Adrenal gland (tissue), 12 donors: ENCODE measurements around the gene FANCI. TPM values are rescaled to one million over a fixed set of nuclear protein-coding genes. Genes with fewer than 3 reads are reported as not detected.

Experiments
- DNase-seq, 7 donors: peaks; one replicate each; pipeline ENCODE4 v3.0.0-alpha.2; 2019 to 2020
- H3K27ac ChIP-seq, 5 donors: fragments of 200-600 bp; sonication (generic) in 4 of 5; 1 replicate in 3 of 5; 2 replicates in 2 of 5; pipeline versions ENCODE4 v1.5.1 to v1.8.0; 2016 to 2020; ENCODE audit warnings: mild to moderate bottlenecking in 1 of 5
- H3K27me3 ChIP-seq: fragments of 200-600 bp; 2 replicates; pipeline ENCODE4 v1.8.0; 2021
- H3K36me3 ChIP-seq, 2 donors: fragments of 200-600 bp; replicated peaks in 1 of 2; 1 replicate in 1 of 2; 2 replicates in 1 of 2; pipeline versions ENCODE4 v1.5.1 to v1.8.0; 2018 to 2022
- H3K4me1 ChIP-seq, 2 donors: fragments of 200-600 bp; replicated peaks in 1 of 2; 1 replicate in 1 of 2; 2 replicates in 1 of 2; pipeline versions ENCODE4 v1.5.1 to v1.8.0; 2018 to 2021
- H3K4me3 ChIP-seq, 4 donors: fragments of 200-600 bp; sonication (generic) in 3 of 4; one replicate each; pipeline ENCODE4 v1.5.1; 2016 to 2018
- H3K9me3 ChIP-seq, 3 donors: fragments of 200-600 bp; sonication (generic) in 1 of 3; replicated peaks in 1 of 3; 1 replicate in 2 of 3; 2 replicates in 1 of 3; pipeline versions ENCODE4 v1.5.1 to v1.8.0; 2016 to 2021
- POLR2A ChIP-seq, 2 donors: fragments of 450-650 bp; IDR thresholded peaks; one replicate each; pipeline ENCODE4 v1.6.1; 2017; ENCODE audit warnings: antibody characterized with exemption in 2 of 2, mild to moderate bottlenecking in 2 of 2, moderate library complexity in 1 of 2
- WGBS, 4 donors: extraction: QIAGEN DNeasy Blood & Tissue Kit in 2 of 4; methylation state at CpG; one replicate each; pipeline versions ENCODE4 v1.1.5 to v1.1.7; 2013 to 2017; 5-methylcytosine and 5-hydroxymethylcytosine counted together
- intact Hi-C, 2 donors: fragments of 100-400 bp; cut with DNase I; formaldehyde crosslinking; loops; one replicate each; pipeline versions ENCODE4 v1.14.1 to v1.15.0; 2022 to 2023
- polyA plus RNA-seq, 3 donors: library from polyadenylated mRNA; stranded (reverse); fragments of 200-250 nt in 2 of 3; fragments of 350-450 nt in 1 of 3; fragmentation: Illumina TruSeq in 1 of 3; extraction: RNeasy Lipid Tissue Mini Kit (QIAGEN cat#74804) in 1 of 3; gene quantifications; one replicate each; pipeline ENCODE4 v1.2.3, GENCODE V29; 2013 to 2014
- total RNA-seq, 9 donors: library from RNA; depleted of rRNA in 4 of 9; stranded (reverse); fragments of >200 nt in 4 of 9; fragments of 120-200 nt in 1 of 9; fragmentation: NEBNext Ultra II Directional in 1 of 9; extraction: Animal tissue kit (Norgen Biotek cat#: 25700) in 1 of 9; gene quantifications; one replicate each; pipeline versions ENCODE4 v1.1.0 to v1.2.4, GENCODE V29; 2013 to 2023
- TF ChIP-seq, protein P1 (sequence below), 6 experiments: fragments of 450-650 bp in 4 of 6; fragments of 200-600 bp in 2 of 6; sonication (generic) in 1 of 6; IDR thresholded peaks; 1 replicate in 5 of 6; 2 replicates in 1 of 6; pipeline versions ENCODE4 v1.5.1 to v1.8.0; 2016 to 2021; ENCODE audit warnings: antibody characterized with exemption in 6 of 6, mild to moderate bottlenecking in 2 of 6, moderate library complexity in 1 of 6
- donor health status: healthy with polysubstance abuse.
- donor health status: Bipolar disorder and iron deficiency.
- donor health status: DM: yes; HTN: yes; CAD: no.
- donor health status: DM: no; HTN: no; CAD: no.
- donor health status: DM: no; HTN: no; CAD: no.
- donor health status: DM: yes; HTN: yes; CAD: no.

FANCI gene
- total and polyA plus RNA-seq, 12 donors: 1.5 to 23.5 (median 4.5) TPM

DNA sequence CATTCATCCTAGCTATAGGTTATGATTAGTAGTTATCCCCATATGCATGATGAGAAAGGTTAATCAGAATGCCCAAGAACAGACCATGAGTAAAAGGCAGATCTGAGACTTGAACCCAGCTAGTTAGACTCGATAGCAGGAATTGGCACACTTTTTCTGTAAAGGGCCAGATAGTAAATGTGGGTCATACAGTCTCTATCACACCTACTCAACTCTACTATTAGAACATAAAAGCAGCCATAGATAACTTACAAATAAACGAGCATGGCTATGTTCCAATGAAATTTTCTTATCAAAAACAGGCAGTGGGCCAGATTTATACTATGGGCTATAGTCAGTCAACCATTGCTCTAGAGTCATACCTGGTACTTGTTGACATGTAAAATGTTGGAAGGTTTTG is 66.2 kb downstream of the FANCI start:
- 77 to 82% (median 80%) methylated on average over 2 of the region's 2 CpGs for WGBS, 4 donors
- no peak overlapping the region for H3K4me3 ChIP-seq
- DNase-seq: no peak
- intact Hi-C loops: no loop called here
- peaks cover 0 to 7% of the 10 kb centered on the region in 2 donors for H3K4me1 ChIP-seq
- no peak for TF ChIP-seq POLR2A (IDR thresholded peaks at IDR 0.05)
- TF ChIP-seq, protein P1, sequence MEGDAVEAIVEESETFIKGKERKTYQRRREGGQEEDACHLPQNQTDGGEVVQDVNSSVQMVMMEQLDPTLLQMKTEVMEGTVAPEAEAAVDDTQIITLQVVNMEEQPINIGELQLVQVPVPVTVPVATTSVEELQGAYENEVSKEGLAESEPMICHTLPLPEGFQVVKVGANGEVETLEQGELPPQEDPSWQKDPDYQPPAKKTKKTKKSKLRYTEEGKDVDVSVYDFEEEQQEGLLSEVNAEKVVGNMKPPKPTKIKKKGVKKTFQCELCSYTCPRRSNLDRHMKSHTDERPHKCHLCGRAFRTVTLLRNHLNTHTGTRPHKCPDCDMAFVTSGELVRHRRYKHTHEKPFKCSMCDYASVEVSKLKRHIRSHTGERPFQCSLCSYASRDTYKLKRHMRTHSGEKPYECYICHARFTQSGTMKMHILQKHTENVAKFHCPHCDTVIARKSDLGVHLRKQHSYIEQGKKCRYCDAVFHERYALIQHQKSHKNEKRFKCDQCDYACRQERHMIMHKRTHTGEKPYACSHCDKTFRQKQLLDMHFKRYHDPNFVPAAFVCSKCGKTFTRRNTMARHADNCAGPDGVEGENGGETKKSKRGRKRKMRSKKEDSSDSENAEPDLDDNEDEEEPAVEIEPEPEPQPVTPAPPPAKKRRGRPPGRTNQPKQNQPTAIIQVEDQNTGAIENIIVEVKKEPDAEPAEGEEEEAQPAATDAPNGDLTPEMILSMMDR (IDR thresholded peaks at IDR 0.05): no peak
- H3K27me3 ChIP-seq: no peaks in the 10 kb centered on the region
- no peaks in the 10 kb centered on the region for H3K36me3 ChIP-seq
- H3K9me3 ChIP-seq: no peaks in the 10 kb centered on the region
- H3K27ac ChIP-seq: no peak overlapping the region

DNA sequence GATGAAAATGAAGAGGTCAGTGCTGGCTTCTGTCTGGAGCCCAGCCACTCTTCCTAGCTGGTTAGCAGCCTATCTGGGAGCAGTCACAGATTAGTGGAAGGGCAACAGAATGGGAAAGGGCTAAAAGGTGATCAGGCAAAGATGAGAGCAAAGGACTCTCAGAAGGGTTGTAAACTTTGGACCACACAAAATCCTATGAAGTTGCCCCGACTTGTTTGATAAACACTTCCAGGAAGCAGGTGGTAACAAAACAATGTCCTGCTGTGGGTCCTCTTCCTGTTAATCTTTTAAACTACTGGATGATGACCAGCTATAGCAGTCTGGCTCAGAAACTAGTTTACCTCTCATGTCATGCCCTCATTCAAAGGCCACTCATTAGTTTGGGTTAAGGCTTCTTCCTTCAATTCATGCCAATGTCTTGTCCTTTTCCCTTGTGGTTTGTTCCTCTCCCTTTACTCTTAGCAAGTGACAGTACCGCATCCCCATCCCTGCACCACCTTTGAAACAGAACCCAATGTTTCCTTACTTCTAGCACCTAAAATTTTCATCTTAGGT is 71.7 kb downstream of the FANCI start:
- WGBS, 4 donors: 82 to 97% (median 88%) methylated on average over 2 of the region's 2 CpGs
- Histone ChIP-seq H3K36me3 (peaks cover 0 to 54% of the 10 kb centered on the region in 2 donors), H3K27ac (no peak overlapping the region), H3K9me3 (no peaks in the 10 kb centered on the region), H3K27me3 (no peaks in the 10 kb centered on the region), H3K4me3 (no peak overlapping the region), H3K4me1 (no peaks in the 10 kb centered on the region)
- intact Hi-C loops: no loop called here
- DNase-seq: no peak
- TF ChIP-seq, protein P1 (IDR thresholded peaks at IDR 0.05): no peak
- TF ChIP-seq POLR2A (IDR thresholded peaks at IDR 0.05): no peak

GRCh38 chr15:89316504-89316903 is 72.7 kb downstream of the FANCI start:
- Histone ChIP-seq H3K4me3 (no peak overlapping the region), H3K9me3 (no peaks in the 10 kb centered on the region), H3K27ac (no peak overlapping the region), H3K27me3 (no peaks in the 10 kb centered on the region), H3K36me3 (peaks cover 0 to 64% of the 10 kb centered on the region in 2 donors), H3K4me1 (no peaks in the 10 kb centered on the region)
- WGBS, 4 donors: 93 to 95% (median 94%) methylated on average over 5 of the region's 5 CpGs
- intact Hi-C loops: no loop called here
- TF ChIP-seq POLR2A (IDR thresholded peaks at IDR 0.05): no peak
- TF ChIP-seq, protein P1 (IDR thresholded peaks at IDR 0.05): no peak
- no peak for DNase-seq

DNA sequence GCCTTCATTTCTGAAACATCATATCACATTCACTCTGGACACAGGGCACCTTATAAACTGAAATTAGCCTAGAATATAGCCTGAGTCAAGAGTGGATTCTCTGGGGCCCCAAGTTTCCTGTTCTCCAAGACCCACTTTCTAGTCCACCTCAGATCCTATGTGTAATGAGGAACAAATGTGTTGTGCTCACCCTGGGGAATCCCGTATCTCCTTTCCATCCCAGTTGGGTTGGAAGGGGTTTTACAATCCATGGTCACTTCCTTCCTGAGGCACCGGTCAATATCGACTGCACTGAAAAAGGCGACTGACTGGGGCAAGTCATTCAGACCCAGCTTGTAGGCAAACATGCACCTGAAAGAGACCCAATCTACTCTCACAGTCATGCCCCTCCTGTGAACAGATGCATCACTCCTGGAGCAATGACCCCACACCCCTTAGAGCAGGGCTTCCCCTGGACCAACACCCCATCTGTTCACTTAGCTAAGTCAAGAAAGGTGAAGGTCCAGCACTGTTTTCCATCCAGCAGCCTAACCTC is 73.5 kb downstream of the FANCI start:
- Histone ChIP-seq H3K27me3 (no peaks in the 10 kb centered on the region), H3K27ac (no peak overlapping the region), H3K4me1 (no peaks in the 10 kb centered on the region), H3K4me3 (no peak overlapping the region), H3K36me3 (peaks cover 0 to 72% of the 10 kb centered on the region in 2 donors), H3K9me3 (no peaks in the 10 kb centered on the region)
- DNase-seq: no peak
- intact Hi-C loops: no loop called here
- 74 to 84% (median 82%) methylated on average over 4 of the region's 4 CpGs for WGBS, 4 donors
- no peak for TF ChIP-seq POLR2A (IDR thresholded peaks at IDR 0.05)
- TF ChIP-seq, protein P1 (IDR thresholded peaks at IDR 0.05): no peak
